ENCODE data around the gene IRF2BP2. TPM values are rescaled to one million over a fixed set of nuclear protein-coding genes. Genes with fewer than 3 reads are reported as not detected.

The IRF2BP2 gene
- polyA plus RNA-seq, 2 of the 4 experiments (the other 2 are of a cell fraction): 38.2 to 53.5 TPM

GRCh38 chr1:234612352-234613127, 2.6 kb upstream of the IRF2BP2 start (continued):
- TF ChIP-seq HEYL (CRISPR knock-in tag; IDR thresholded peaks at IDR 0.05) (no peak; the same call in 1 of the 2 replicates), RAD21 (conservative IDR thresholded peaks at IDR 0.05 in 1 of 2, IDR thresholded peaks at IDR 0.05 in 1 of 2) (peak; percentile 40 to 87), EHF (CRISPR knock-in tag; IDR thresholded peaks at IDR 0.05) (no peak), CHD4 (IDR thresholded peaks at IDR 0.05; ENCODE audit: borderline replicate concordance) (no peak), JUNB (IDR thresholded peaks at IDR 0.05) (peak; percentile 97), KDM1A (IDR thresholded peaks at IDR 0.05; ENCODE audit: low read depth) (no peak), HES2 (IDR thresholded peaks at IDR 0.05) (peak; percentile 86), FOSL2 (IDR thresholded peaks at IDR 0.05) (peak; percentile 78), FOSL2 (CRISPR knock-in tag; IDR thresholded peaks at IDR 0.05) (peak; percentile 89), ESRRA (IDR thresholded peaks at IDR 0.05; ENCODE audit: borderline replicate concordance, low read length) (no peak), TP53 (CRISPR knock-in tag; IDR thresholded peaks at IDR 0.05) (no peak), BHLHE40 (IDR thresholded peaks at IDR 0.05; ENCODE audit: low read depth, low read length) (no peak), EHMT2 (IDR thresholded peaks at IDR 0.05; ENCODE audit: low read depth) (no peak), HOXB5 (CRISPR knock-in tag; IDR thresholded peaks at IDR 0.05) (no peak), EP300 (IDR thresholded peaks at IDR 0.05) (peak; percentile 99), CHD2 (IDR thresholded peaks at IDR 0.05; ENCODE audit: low read length, partially characterized antibody) (peak; percentile 34), BCL3 (IDR thresholded peaks at IDR 0.05) (peak; percentile 98), SREBF2 (IDR thresholded peaks at IDR 0.05) (no peak), CBX8 (IDR thresholded peaks at IDR 0.05) (no peak), USF2 (IDR thresholded peaks at IDR 0.05) (peak; percentile 86), CBX2 (IDR thresholded peaks at IDR 0.05; ENCODE audit: borderline replicate concordance, low read depth) (no peak), MYC (IDR thresholded peaks at IDR 0.05; ENCODE audit: borderline replicate concordance, low read length) (no peak), TFCP2L1 (CRISPR knock-in tag; IDR thresholded peaks at IDR 0.05) (no peak), KDM5A (IDR thresholded peaks at IDR 0.05) (no peak), PHF8 (IDR thresholded peaks at IDR 0.05; ENCODE audit: borderline replicate concordance, low read depth) (no peak), RFX5 (IDR thresholded peaks at IDR 0.05) (no peak), ELK1 (IDR thresholded peaks at IDR 0.05; ENCODE audit: low read depth, low read length) (no peak)

Data from A549 (cell line).